T-cell (primary cell): ENCODE data around the gene ARHGEF17. TPM values are rescaled to one million over a fixed set of nuclear protein-coding genes. Genes with fewer than 3 reads are reported as not detected.
A peak's percentile ranks its signal among the peaks of the same experiment; 100 is the strongest.

Experiments used
- ATAC-seq, 4 experiments: fragments of 200-7000 bp in 3 of 4; fragments of 150-1000 bp in 1 of 4; cut with Tn5 transposase; replicated peaks in 1 of 4; 1 replicate in 3 of 4; 2 replicates in 1 of 4; pipeline ENCODE4 v1.10.0; 2021; ENCODE audit warnings: moderate library complexity in 3 of 4, mild to moderate bottlenecking in 2 of 4, moderate number of reproducible peaks in 1 of 4
- CTCF ChIA-PET, 2 donors: fragments of 300-600 bp; sonication (Branson Sonifier 250); formaldehyde crosslinking; loops; one replicate each; lab custom pipeline; 2022; ENCODE audit warnings: antibody characterized with exemption in 2 of 2; lab: Charles Lee
- POLR2A ChIA-PET, 2 donors: fragments of 300-600 bp; sonication (Branson Sonifier 250); formaldehyde crosslinking; loops; one replicate each; lab custom pipeline; 2022; ENCODE audit warnings: antibody characterized with exemption in 2 of 2; lab: Charles Lee
- DNase-seq, 35 experiments: peaks; one replicate each; pipeline versions ENCODE4 v3.0.0 to v3.0.0-alpha.2; 2013 to 2023
- H3K27ac ChIP-seq: one replicate; pipeline ENCODE4 v1.5.1; 2013; ENCODE audit warnings: low read length
- H3K27me3 ChIP-seq, 2 experiments: replicated peaks in 1 of 2; 1 replicate in 1 of 2; 2 replicates in 1 of 2; pipeline versions ENCODE4 v1.6.1 to v1.7.0; 2013; ENCODE audit warnings: low read length in 1 of 2, mixed read lengths in 1 of 2; ENCODE audit not compliant: control insufficient read depth in 2 of 2, insufficient read depth in 2 of 2; ENCODE audit errors: extremely low read depth in 1 of 2
- H3K36me3 ChIP-seq, 2 donors: 1 replicate in 1 of 2; 2 replicates in 1 of 2; pipeline versions ENCODE4 v1.6.1 to v1.7.0; 2013; ENCODE audit warnings: low read length in 1 of 2; ENCODE audit not compliant: control insufficient read depth in 2 of 2, insufficient read depth in 1 of 2; ENCODE audit errors: extremely low read depth in 1 of 2
- H3K4me1 ChIP-seq, 2 experiments: 1 replicate in 1 of 2; 2 replicates in 1 of 2; pipeline versions ENCODE4 v1.6.1 to v1.7.0; 2013; ENCODE audit warnings: low read length in 2 of 2, mixed read lengths in 1 of 2; ENCODE audit not compliant: insufficient read depth in 2 of 2, control insufficient read depth in 1 of 2; ENCODE audit errors: extremely low read depth in 1 of 2
- H3K4me3 ChIP-seq, 2 donors: 1 replicate in 1 of 2; 2 replicates in 1 of 2; pipeline versions ENCODE4 v1.5.1 to v1.7.0; 2013; ENCODE audit warnings: mild to moderate bottlenecking in 2 of 2, low read length in 1 of 2, moderate library complexity in 1 of 2; ENCODE audit not compliant: control insufficient read depth in 1 of 2; ENCODE audit errors: extremely low read depth in 1 of 2
- H3K9me3 ChIP-seq: 2 replicates; pipeline ENCODE4 v1.7.0; 2013
- H3K27ac Mint-ChIP-seq, 2 donors: one replicate each; pipeline ENCODE4 v1.8.0; 2020 to 2021; ENCODE audit warnings: mild to moderate bottlenecking in 2 of 2, mixed read lengths in 2 of 2
- H3K27me3 Mint-ChIP-seq, 2 donors: one replicate each; pipeline ENCODE4 v1.8.0; 2021 to 2022; ENCODE audit warnings: mixed read lengths in 2 of 2
- H3K36me3 Mint-ChIP-seq: one replicate; pipeline ENCODE4 v1.8.0; 2021; ENCODE audit warnings: mixed read lengths
- H3K4me1 Mint-ChIP-seq, 3 donors: one replicate each; pipeline ENCODE4 v1.8.0; 2020 to 2022; ENCODE audit warnings: mixed read lengths in 3 of 3, mild to moderate bottlenecking in 1 of 3
- H3K4me3 Mint-ChIP-seq, 3 donors: one replicate each; pipeline ENCODE4 v1.8.0; 2020 to 2022; ENCODE audit warnings: mild to moderate bottlenecking in 3 of 3, mixed read lengths in 3 of 3, moderate library complexity in 3 of 3
- H3K9me3 Mint-ChIP-seq, 3 donors: one replicate each; pipeline ENCODE4 v1.8.0; 2020 to 2022; ENCODE audit warnings: mixed read lengths in 3 of 3
- WGBS: methylation state at CpG from one replicate; pipeline ENCODE4 v1.1.5; 2013; ENCODE audit warnings: missing lambda C conversion rate; ENCODE audit not compliant: insufficient coverage; 5-methylcytosine and 5-hydroxymethylcytosine counted together
- total RNA-seq, 35 experiments: library from RNA in 6 of 35; stranded (reverse) in 6 of 35; fragments of 120-200 nt in 1 of 35; gene quantifications; one replicate each; pipeline versions ENCODE4 v1.2.1 to v1.2.4 and lab custom pipeline; 2013 to 2026

The ARHGEF17 gene
- total RNA-seq, 5 donors from 2014 or later (not counting 1 experiment from before 2014, with no cell fraction given), result 0.23 to 1.0 (median 0.49) TPM

DNA sequence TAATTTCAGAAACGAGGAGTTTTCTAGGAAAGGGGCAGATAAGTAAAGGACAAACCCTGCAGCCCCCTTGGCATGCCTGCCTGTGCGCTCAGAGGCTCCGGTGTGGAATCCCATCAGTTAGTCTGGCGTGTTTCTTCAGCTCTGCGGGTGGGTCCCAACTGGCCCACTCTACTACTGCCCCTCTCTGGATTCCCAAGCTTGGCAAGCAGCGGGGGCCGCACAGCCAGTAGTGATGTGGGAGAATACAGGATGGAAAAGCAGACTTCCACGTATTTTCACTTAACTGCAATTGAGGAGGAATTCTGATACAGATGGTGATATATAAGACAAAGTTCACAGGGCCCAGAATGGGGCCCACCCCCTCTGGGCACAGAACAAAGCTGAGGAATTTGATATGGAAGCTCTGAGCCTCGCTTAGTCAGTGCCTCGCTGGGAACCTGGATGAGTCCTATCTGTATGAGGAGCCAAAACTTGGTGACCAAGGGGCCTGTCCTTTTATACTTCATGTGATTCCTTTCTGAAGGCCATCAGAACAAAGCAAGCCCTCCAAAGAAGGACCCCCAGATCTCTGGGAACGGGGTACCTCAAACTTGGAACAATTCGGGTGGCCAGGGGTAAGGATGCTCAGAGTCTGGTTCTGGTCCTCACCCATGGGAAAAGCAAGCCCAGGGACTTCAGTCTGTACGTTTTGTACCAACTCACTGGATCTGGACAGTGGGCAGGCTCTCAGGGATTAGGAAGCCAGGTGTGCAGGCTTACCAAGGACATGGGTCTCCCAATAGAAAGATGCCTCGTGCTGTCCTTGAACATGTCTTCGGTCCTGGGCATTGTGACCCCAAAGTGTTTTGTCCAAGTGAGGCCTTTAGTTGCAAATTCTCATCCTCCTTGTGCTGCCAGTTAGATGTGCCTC lies 94.1 kb downstream of the ARHGEF17 start:
- Histone ChIP-seq H3K27me3 (no peaks in the 10 kb centered on the region), H3K36me3 (peaks cover 10 to 20% of the 10 kb centered on the region in 2 donors), H3K27ac (no peak overlapping the region), H3K4me1 (no peaks in the 10 kb centered on the region), H3K4me3 (no peak overlapping the region), H3K9me3 (no peaks in the 10 kb centered on the region)
- CTCF ChIA-PET, result interaction anchor here (0.5 to 3.1 kb wide), 3 partner anchors 27 to 51 kb away, joined by 3 to 11 read pairs (median 3); no protein-coding TSS in a partner anchor
- no peak overlapping the region for H3K4me3 Mint-ChIP-seq
- peak overlapping the region in 1 of 2 donors; percentile 22 for H3K27ac Mint-ChIP-seq
- no peaks in the 10 kb centered on the region for H3K9me3 Mint-ChIP-seq
- POLR2A ChIA-PET, result interaction anchor here in 1 of 2 donors (0.8 to 1.0 kb wide), 2 partner anchors 51 to 415 kb away, joined by 3 to 4 read pairs; no protein-coding TSS in a partner anchor
- 95% methylated on average over 11 of the region's 15 CpGs for WGBS
- DNase-seq (no peak), ATAC-seq (no peak)
- H3K36me3 Mint-ChIP-seq, result peaks cover 8% of the 10 kb centered on the region
- no peaks in the 10 kb centered on the region for H3K27me3 Mint-ChIP-seq
- peaks cover 0 to 6% (median 0%) of the 10 kb centered on the region in 3 donors for H3K4me1 Mint-ChIP-seq

DNA sequence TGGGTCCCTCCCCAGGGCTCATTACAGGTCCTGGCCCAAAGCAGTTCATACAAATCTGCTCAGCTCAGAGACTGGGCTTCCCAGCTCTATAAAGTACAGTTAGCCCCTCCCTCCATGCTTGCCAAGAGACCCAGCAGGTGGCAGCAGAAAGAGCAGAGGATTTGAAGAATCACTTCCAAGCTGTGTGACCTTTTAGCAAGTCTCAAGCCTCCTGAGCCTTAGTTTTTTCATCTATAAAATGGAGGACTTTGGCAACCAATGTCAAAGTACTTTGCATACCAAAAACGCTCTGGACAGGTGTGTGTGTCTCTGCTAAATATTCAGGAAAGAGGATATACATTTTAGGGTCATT lies 94.7 kb downstream of the ARHGEF17 start:
- Mint-ChIP-seq H3K4me3 (no peak overlapping the region), H3K36me3 (peaks cover 8% of the 10 kb centered on the region), H3K9me3 (no peaks in the 10 kb centered on the region), H3K27me3 (no peaks in the 10 kb centered on the region), H3K27ac (peak overlapping the region in 1 of 2 donors; percentile 22), H3K4me1 (peaks cover 0 to 6% (median 0%) of the 10 kb centered on the region in 3 donors)
- Histone ChIP-seq H3K4me1 (no peaks in the 10 kb centered on the region), H3K4me3 (no peak overlapping the region), H3K36me3 (peaks cover 10 to 25% of the 10 kb centered on the region in 2 donors), H3K27me3 (no peaks in the 10 kb centered on the region), H3K27ac (no peak overlapping the region), H3K9me3 (no peaks in the 10 kb centered on the region)
- peak in 3 of 4 experiments; percentile 13 to 48 (median 30) for ATAC-seq
- ChIA-PET CTCF (interaction anchor here in 1 of 2 donors (0.7 to 3.1 kb wide), 2 partner anchors 28 to 51 kb away, joined by 3 to 11 read pairs; no protein-coding TSS in a partner anchor), POLR2A (no interaction called here)
- WGBS, result no CpG with 5 or more reads among the region's 1 CpG
- peak in 1 of 35 experiments; percentile 37 for DNase-seq

DNA sequence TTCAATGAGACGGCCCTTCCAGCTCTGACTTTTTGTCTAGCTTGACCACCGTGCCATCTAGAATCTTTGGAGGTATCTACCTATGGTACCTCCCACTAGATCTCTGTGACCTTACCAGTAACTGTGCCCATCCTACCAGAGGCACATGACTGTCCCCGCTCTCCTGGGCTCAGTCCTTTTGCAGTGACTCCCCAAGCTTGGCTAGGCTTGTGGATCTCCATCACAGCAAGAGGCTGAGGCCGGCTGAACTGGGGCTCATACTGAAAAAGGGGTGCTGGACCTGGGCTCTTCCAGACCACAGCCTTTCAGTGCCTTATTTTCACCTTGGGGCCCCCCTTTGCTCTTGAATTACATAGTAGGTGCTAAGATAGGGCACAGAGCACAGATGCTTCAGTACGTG lies 95.5 kb downstream of the ARHGEF17 start:
- ATAC-seq (no peak), DNase-seq (no peak)
- Histone ChIP-seq H3K4me1 (no peaks in the 10 kb centered on the region), H3K4me3 (no peak overlapping the region), H3K36me3 (peaks cover 15 to 28% of the 10 kb centered on the region in 2 donors), H3K27ac (no peak overlapping the region), H3K9me3 (no peaks in the 10 kb centered on the region), H3K27me3 (no peaks in the 10 kb centered on the region)
- Mint-ChIP-seq H3K4me3 (no peak overlapping the region), H3K4me1 (peaks cover 0 to 6% (median 0%) of the 10 kb centered on the region in 3 donors), H3K27ac (peak overlapping the region in 1 of 2 donors; percentile 52), H3K36me3 (peaks cover 12% of the 10 kb centered on the region), H3K27me3 (no peaks in the 10 kb centered on the region), H3K9me3 (no peaks in the 10 kb centered on the region)
- WGBS, result 100% methylated on average over 4 of the region's 5 CpGs
- CTCF ChIA-PET, result interaction anchor here in 1 of 2 donors (0.6 to 3.1 kb wide), 2 partner anchors 52 to 479 kb away, joined by 5 to 11 read pairs; no protein-coding TSS in a partner anchor
- POLR2A ChIA-PET, result no interaction called here

DNA sequence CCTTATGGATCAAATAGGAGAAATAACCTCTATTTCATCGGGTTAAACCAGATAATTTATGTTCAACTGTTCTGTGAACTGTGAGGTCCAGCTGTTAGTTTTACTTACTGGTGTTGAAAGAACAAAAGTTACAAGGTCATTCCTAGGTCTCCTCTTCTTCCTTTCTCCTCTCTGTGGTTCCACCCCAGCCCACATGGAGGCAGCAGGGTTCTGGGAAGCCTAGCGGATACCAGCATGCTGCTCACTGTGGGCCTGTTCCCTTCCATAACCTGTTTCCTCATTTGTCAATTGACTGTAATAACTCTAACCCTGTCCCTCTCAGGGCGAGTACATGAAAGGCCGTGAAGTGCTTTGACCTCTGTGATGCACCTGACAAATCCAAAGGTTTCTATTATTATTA lies 96.0 kb downstream of the ARHGEF17 start:
- no peak for ATAC-seq
- WGBS, result no CpG with 5 or more reads among the region's 4 CpGs
- Histone ChIP-seq H3K36me3 (peaks cover 15 to 31% of the 10 kb centered on the region in 2 donors), H3K4me1 (no peaks in the 10 kb centered on the region), H3K27ac (no peak overlapping the region), H3K9me3 (no peaks in the 10 kb centered on the region), H3K27me3 (no peaks in the 10 kb centered on the region), H3K4me3 (no peak overlapping the region)
- H3K4me1 Mint-ChIP-seq, result peaks cover 0 to 5% (median 0%) of the 10 kb centered on the region in 3 donors
- no peak for DNase-seq
- H3K27me3 Mint-ChIP-seq, result no peaks in the 10 kb centered on the region
- ChIA-PET CTCF (interaction anchor here in 1 of 2 donors (0.6 to 0.7 kb wide), 2 partner anchors 53 to 480 kb away, joined by 3 to 5 read pairs; no protein-coding TSS in a partner anchor), POLR2A (no interaction called here)
- peaks cover 15% of the 10 kb centered on the region for H3K36me3 Mint-ChIP-seq
- H3K27ac Mint-ChIP-seq, result no peak overlapping the region
- no peaks in the 10 kb centered on the region for H3K9me3 Mint-ChIP-seq
- H3K4me3 Mint-ChIP-seq, result no peak overlapping the region

DNA sequence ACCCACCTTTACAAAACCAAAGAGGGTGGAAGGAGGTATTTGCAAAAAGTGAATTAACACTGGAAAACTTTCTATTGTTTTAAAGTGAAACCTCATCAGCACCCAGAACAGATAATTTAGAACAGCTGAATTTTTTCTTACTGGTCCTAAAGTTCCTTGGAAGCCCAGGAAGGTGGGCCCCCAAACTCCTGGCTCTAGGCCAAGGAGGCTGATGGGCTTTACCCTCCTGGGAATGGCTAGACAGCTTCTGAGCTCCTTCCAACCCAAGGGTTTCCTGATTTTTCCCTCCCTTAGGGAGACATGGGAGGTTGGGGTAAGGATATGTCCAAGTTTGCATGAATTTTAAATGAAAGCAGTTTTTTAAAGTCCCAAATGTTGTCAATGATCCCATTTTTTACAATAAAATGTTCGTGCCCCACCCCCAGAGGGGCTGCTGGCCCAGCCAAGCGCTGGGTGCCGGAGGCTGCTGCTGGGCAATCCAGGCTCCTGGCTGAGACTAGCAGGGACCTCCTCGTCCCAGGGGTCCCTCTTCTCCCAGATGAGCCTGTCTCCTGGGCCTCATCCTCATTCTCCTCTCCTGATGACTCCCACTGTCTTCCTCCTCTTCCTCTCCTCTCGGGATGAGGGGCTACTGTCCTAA lies 96.5 kb downstream of the ARHGEF17 start:
- ATAC-seq (no peak), DNase-seq (no peak)
- peak overlapping the region; percentile 12 to 49 for H3K27ac Mint-ChIP-seq
- ChIA-PET POLR2A (no interaction called here), CTCF (interaction anchor here in 1 of 2 donors (0.7 kb wide), 1 partner anchor 53 kb away, joined by 3 read pairs; no protein-coding TSS in a partner anchor)
- peaks cover 20% of the 10 kb centered on the region for H3K36me3 Mint-ChIP-seq
- Histone ChIP-seq H3K4me1 (no peaks in the 10 kb centered on the region), H3K27ac (no peak overlapping the region), H3K27me3 (no peaks in the 10 kb centered on the region), H3K36me3 (peaks cover 15 to 37% of the 10 kb centered on the region in 2 donors), H3K9me3 (no peaks in the 10 kb centered on the region), H3K4me3 (no peak overlapping the region)
- no peaks in the 10 kb centered on the region for H3K9me3 Mint-ChIP-seq
- H3K27me3 Mint-ChIP-seq, result no peaks in the 10 kb centered on the region
- WGBS, result 93% methylated on average over 3 of the region's 5 CpGs
- H3K4me3 Mint-ChIP-seq, result no peak overlapping the region
- H3K4me1 Mint-ChIP-seq, result no peaks in the 10 kb centered on the region

DNA sequence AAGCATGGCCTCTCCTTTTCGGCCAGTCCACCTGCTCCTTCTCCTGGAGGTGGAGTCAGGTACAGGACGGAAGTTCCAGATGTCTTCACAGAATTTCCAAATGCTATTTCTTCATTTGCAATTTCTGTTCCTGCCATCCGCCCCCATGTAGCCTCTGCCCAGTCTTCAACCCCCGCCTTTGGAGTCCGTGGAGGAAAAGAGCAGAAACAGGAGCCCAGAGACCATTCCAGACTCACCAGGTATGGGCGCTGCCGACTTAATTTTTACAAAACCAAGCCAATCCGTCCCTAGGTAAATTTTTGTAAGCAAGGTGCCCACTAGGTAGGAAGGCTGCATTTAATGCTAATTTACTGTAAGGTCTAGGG lies 97.1 kb downstream of the ARHGEF17 start:
- ATAC-seq, result no peak
- ChIA-PET CTCF (no interaction called here), POLR2A (no interaction called here)
- H3K27ac ChIP-seq, result no peak overlapping the region
- no peaks in the 10 kb centered on the region for H3K9me3 ChIP-seq
- Mint-ChIP-seq H3K4me3 (no peak overlapping the region), H3K27me3 (no peaks in the 10 kb centered on the region), H3K27ac (peak overlapping the region; percentile 12 to 49), H3K9me3 (no peaks in the 10 kb centered on the region), H3K36me3 (peaks cover 20% of the 10 kb centered on the region), H3K4me1 (no peaks in the 10 kb centered on the region)
- 98% methylated on average over 5 of the region's 8 CpGs for WGBS
- peaks cover 15 to 38% of the 10 kb centered on the region in 2 donors for H3K36me3 ChIP-seq
- H3K4me3 ChIP-seq, result no peak overlapping the region
- DNase-seq, result no peak
- no peaks in the 10 kb centered on the region for H3K27me3 ChIP-seq
- H3K4me1 ChIP-seq, result no peaks in the 10 kb centered on the region
